Activated T-cell treated with anti-CD3 and anti-CD28 coated beads for 48 hours (primary cell): Measurements from ENCODE around the gene SBF2.

Experiments used
- DNase-seq: peaks from one replicate; pipeline ENCODE4 v3.0.0-alpha.2; 2020; ENCODE audit warnings: low read depth

SBF2 gene

DNA sequence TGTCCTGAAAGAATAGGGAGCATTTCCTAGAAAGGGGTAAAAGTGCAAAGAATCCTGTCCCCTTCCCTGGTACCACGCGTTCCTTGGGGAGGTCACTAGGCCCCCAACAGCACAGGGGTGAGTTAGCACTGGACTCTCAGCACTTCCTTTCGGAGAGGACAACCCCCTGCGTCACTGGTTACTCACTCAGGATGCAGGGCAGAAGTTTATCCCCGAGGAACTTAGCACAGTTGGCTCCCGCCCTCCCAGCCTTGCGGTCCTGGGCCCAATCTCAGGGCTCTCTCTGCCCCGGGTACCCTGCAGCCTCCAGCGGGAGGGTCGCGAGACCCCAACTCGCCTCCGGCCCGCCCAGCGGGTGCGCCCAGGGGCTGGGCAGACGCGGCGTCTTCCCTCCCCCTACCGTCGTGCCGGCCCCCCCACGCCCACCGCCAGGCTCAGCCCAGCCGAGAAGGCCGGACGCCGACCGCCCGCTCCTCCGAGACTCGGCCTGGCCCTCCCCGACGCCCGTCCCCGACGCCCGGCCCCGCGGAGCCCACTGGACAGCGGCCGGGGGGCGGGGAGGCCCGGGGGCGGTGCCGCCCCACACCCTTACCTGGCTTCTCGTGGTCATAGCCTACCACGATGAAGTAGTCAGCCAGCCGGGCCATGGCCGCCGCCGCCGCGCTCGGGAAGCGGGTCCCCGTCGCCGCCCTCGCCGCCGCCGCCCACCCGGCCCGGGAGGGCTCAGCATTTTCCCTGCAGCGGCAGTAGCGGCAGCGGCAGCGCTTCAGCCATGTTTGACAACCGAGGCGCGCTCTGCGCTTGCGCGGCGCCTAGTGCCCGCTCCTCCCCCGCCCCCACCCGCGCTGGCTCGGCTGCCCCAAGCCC lies at the start of gene SBF2:
SBF2 (minus strand) TSS at position 797 of the 867 bp plus-strand sequence; CDS start at position 647, 150 bp downstream.
- DNase-seq: peak; percentile 76

DNA sequence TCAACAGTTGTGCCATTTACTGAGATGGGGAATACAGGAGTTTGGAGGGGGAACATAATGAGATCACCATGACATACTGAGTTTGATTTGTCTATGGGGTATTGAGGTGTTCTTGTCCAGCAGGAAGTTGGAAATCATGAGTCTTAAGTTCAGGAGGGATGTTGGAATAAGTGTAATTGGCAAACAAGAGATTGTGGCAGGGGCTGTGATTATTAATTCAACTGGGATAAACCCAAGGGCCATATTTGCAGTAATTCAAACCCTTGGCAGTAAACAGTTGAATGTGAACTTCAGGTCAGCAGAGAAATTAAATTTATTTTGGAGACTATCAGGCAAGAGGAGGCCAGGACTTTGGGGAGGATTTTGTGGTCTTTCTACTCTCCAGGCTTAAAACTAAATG lies 44.3 kb upstream of the SBF2 start:
- no peak for DNase-seq

DNA sequence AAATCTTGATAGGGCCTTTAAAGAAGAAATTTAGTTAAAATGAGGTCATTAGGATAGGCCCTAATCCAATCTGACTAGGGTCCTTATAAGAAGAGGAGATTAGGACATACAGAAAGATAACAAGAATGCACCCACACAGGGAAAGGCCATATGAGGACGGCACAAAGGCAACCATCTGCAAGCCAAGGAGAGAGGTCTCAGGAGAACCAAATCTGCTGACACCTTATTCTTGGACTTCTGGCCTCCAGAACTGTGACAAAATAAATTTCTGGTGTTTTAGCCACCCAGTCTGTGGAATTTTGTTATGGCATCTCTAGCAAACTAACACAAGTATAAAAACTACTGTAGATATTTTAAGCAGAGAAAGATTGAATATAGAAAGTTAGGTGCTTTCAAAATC lies 39.5 kb upstream of the SBF2 start:
- DNase-seq: no peak

DNA sequence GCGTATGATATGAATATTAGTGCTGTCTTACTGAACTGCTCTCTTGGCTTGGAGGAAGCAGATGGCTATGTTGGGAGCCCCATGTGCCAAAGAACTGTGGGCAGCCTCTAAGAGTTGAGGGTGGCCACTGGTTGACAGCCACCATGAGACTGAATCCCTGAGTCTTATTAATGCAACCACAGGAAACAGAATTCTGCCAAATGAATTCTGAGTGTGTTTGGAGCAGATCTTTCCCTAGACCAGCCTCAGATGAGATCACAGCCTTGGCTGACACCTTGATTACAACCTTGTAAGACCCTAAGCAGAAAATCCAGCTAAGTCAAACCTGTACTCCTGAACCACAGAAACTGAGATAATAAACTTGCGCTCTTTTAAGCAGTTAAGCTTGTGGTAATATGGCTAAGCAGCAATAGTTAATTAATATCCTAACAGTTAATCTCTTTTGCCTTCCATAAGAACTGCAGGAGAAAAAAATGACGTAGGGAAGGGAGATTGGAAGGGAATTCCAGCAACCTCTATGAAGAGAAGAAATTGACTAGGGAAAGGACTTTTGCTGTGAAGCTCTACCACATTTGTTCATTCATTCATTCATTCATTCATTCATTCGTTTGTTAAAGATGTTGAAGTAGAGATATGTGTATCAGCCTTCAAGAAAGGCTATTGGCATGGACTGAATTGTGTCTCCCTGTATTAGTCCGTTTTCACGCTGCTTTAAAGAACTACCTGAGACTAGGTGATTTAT lies 37.7 kb upstream of the SBF2 start:
- no peak for DNase-seq

DNA sequence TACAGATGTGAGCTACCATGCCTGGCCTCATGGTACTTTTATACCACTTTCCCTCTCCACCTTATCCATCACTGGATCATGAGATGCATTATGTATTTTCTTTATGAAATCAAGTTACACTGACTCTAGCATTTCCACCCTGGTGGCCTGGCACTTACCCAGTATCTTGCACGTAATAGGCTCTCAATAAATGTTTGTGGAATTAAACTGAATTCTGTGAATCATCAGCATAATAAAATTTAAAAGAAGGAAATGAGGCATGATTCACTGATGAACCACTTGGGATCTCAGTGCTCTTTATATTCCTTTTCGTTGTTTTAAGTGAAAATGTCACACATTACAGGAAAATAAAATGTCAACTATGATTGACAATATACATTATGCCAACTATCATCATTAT lies 35.9 kb upstream of the SBF2 start:
- DNase-seq: no peak

DNA sequence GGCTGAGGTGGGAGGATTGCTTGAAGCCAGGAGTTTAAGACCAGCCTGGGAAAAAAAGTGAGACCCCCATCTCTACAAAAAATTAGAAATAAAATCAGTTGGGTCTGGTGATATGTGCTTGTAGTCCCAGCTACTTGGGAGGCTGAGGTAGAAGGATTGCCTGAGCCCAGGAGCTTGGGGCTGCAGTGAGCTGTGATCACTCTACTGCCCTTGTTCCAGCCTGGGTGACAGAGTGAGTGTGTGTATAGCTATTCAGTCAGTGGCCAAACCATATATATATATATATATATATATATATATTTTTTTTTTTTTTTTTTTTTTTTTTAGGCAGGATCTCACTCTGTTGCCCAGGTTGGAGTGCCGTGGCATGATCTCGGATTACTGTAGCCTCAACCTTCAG lies 35.3 kb upstream of the SBF2 start:
- no peak for DNase-seq

DNA sequence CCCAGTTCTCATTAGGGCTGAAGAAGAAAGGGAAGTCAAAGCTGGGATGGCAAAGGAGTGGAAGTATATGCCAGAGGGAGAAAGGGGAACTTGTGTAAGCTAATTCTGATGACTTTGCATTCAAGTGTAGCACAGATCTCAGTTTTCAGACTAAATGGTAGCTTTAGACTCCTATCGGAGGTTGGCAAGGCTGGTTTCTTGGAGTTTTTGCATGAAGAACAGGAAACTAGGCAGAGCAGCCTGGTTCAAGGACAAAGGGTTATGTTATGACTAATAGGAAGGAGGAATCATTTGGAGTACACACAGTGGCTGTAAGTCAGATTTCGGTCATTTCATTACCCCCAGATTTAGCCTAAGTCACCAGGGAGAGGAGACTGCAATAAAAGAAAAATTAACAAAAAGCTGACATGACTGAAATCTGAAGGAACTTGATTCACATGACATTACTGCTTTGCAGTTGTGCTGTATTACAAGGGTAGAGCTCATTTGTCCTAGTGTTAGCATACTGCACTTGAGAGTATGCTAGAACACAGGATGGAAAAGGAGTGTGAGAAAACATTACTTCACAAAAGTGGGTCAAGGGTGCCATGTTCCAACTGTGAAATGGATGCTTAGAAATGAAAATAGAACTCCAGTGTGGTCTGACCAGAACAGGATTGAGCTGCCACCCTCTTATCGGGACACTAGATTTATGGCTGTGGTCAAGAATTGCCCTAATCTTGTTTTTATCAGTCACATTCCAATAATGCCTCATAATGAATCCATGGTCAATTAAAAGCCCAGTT lies 34.5 kb upstream of the SBF2 start:
- DNase-seq: no peak

DNA sequence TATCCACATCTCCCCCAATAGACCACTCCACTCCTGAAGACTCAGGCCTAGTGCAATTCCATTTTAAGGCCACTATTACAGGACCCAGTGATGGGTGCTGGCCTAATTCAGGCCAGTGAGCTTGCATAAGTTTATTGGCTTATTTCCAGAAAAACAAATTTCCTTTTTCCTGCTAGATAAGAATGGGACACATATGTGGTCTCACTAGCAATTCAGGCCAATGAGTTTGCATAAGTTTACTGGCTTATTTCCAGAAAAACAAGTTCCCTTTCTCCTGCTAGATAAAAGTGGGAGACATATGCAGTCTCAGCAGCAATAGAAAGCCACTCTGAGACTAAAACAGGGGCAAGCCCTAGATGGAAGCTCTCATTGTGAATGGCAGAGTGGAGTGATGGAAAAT lies 33.2 kb upstream of the SBF2 start:
- DNase-seq: no peak

DNA sequence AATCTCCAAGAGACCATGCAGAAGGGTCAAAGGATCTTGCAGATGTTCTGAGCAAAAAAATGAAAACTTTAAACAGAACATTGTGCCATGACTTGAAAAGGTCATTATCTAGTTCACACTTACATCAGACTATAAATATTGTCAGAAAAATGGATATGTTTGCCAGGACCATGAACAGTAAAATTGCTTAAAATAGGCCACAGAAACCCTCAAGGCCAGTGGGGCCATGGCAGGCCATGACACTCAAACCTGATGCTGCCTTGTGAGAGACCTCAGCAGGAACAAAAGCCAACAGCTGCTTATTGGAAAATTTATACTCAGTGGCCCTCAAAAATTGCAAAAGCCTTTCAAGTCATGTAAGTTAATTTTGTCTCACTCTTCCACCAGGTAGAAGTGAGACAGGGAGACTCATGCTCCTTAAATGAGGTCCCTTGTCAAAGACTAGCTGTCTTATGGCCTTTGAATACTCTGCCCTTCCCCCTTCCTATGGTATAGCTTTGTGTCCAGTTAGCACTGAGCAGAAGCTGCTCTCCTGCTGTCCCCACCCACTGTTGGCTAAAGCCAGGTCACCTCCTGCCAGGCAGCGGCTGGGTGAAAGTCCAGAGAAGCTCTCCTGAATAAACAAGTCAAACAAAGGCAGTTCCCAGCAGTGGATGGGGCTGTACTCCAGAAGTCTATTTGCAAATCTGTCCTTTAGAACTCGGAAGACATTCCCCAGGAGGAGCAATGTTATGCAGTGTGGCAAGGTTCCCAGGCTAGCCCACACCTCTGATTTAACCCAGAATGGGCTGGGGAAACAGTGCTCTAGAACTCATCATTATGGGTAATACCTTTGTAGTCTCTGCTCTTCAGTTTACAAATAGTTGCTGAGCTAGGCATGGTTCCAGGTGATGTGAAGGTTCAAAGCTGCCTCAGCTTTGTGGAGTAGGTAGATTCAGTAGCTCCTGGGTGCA lies 32.3 kb upstream of the SBF2 start:
- no peak for DNase-seq

DNA sequence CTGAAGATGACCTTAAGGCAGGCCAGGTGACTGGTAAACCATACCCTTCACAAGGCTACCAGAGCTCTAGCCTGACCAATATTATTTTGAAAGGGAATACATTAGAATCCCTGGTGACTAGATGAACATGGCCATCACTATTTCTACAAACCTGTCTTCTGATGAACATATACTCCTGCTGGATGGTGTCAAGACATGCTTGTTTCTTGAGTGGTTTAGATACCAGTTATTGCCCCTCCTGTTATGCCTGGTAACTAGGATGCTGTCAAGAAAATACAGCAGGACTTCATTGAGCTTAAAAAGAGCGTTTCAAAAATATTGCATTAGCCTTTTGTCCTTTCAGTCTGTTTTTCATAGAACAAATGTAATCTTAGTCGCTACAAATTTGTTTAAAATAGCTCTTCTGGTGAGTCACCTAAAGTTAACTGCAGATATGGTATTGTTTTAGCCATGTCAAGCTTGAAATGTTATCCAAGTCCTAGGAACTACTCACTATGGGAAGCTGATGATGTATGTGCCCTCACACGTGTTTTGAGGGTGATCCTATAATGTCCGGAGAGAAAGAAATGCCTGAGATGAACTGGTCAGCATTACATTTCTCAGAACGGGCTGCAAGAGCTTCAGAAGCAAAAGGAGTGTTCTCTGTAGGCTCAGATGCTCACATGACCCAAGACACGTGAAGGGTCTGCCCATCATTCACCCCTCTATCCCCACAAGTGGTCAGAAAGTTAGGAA lies 31.4 kb upstream of the SBF2 start:
- DNase-seq: no peak

DNA sequence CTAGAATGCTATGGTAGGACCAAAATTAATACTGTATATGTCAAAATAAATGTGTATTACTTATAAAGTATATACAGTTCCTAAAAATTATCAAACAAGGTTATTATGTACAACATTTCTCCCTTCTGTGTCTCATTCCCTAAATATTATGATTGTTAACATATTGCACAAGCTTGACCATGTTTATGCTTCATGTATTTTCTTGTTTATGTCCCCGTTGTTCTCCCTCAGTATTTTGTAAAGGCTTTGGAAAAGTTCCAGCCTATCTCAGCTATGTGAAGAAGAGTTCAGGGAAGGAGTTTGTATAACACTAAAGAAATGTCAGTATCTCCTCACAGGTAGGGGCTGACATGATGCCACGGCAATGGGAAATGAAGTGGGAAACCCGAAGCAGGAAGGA lies 30.5 kb upstream of the SBF2 start:
- no peak for DNase-seq

DNA sequence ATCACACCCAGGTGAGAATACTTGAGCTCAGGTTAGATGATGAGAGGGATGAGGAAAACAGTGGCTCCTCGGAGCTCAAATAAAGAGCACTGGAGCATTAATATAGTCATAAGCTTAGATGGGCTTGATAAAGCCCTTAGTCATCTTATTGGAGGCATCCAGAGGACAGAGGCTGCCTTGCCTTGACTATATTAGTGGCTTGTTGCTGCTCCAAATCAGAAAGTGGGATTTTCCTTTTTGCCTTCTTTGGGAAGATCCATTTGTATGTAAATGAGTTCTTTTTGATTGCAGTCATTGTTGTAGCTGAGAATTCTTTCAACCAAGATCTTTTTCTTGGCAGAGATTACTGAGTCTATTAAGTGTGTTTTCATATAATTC lies 29.8 kb upstream of the SBF2 start:
- no peak for DNase-seq

DNA sequence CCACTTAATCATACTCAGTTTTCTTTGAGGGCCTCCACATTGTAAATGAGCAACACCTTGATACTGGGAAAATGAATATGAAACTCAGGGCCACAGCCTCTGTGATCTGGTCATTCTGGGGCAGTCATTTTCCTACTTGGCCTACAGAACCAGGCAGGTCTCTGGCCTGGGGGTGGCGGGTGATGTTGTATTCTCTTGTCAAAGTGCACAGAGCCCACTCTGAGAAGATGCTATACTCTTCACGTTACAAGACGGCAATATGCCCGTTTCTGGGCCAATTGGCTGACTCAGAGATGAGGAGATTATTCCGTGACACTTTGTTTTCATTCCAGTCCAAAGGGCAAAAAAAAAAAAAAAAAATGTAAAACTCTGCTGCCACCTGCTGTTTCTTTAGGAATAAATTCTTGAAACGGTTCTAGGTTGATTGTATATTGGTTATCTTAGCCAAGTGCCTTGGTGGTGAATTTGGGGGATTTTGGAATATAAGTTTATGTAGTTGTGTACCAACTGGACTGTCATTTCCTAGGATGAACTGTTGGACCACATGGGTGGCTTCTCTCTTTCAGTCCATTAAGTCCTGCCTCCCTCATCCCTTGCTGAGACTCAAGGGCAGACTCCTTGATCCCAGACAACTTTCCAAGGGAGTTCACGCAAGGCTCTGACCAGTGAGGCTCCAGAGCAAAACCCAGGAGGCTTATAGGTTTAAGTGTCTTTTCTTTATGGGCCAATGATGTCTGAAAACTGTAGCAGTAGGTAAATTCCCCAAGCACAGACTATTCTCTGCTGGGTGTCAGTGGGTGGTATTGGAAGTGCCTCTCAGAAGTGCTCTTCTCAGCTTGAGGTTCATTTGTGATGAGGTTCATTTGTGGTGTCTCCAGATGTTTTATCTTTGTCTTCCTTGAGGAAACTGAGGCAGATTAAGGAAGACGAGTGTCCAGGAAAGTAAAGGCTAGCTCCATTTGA lies 29.1 kb upstream of the SBF2 start:
- DNase-seq: no peak

DNA sequence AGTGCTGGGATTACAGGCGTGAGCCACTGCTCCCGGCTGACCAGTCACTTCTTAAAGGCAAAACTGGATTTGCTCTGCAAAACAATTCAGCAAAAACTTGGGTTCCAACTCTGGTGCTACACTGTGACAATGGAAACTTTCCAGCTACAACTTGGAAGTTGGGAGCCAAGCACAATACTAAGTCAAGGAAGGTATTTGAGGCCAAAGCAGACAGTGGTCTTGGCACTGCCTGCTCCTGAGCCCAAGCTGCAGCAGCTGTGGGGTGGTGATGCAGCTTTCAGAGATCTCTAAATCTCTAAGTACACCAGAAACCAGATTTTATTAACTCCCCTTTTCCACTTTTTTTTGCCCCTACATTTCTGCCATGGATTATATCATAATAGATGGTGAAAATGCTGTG lies 28.4 kb upstream of the SBF2 start:
- no peak for DNase-seq

DNA sequence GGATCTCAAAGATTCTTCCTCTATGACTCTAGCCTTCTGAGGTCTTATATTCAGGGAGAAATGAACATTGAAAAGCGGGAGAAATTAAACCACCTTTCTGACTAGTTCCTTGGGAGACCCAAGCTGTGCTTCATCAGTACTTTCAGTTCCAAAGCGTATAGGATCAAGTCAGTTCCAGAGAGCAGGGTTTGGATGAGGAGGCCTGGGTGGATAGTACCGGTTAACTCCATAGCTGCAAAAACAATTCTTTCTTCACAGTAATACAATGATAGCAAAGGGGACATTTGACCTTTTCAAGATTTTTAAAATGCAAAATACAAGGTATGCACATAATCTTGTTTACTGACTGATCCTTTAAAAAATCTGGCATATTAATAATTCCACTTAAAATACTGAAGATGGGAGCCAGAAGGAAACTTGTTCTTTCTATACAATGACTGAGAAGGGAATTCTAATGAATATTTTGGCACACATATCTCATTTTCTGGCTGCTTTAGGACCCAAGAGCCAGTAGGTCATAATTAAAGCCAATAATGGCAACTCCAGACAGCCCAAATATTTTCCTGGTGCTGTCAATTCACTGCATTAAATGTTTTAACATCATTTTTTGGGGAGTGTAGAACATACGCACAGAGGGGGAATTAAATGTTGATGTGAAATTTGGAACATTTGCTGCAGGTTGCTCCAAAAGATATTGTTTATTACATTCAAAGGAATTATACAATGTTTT lies 26.9 kb upstream of the SBF2 start:
- DNase-seq: no peak

DNA sequence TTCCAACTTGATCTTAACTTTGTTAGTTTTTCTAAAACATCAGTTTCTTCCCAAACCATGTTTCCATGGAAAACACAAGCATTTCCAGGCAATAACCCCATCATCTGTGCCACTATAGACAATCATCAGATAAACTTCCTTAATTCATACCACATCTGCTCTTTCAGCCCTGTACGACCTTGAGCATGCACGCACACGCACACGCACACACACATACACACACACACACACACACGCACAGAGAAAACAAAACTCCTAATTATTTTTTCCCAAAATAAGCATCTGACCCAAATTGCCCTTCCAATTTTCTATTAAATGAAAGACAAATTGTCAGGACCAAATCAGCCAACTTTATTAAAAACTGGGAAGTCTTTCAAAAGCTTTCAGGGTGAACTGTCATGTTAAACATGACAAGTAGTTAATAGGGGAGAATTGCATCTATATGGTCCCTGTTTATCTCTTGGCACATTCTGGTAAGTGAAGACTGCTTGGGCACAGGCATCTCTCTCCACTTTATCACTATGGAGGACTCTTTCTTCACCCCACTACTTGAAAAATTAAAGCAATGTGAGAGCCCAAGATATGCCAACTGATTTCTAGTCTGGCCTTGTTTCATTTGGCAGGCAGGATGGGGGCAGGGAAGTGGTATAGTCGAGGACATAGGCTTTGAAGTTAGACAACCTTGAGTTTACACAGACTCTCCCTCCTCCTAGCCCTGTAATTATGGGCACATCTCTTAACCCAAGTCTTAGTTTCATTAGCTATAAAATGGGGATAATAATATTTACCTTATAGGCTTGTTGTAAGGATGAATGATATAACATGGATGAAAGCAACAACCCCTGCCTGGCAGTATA lies 25.9 kb upstream of the SBF2 start:
- no peak for DNase-seq

DNA sequence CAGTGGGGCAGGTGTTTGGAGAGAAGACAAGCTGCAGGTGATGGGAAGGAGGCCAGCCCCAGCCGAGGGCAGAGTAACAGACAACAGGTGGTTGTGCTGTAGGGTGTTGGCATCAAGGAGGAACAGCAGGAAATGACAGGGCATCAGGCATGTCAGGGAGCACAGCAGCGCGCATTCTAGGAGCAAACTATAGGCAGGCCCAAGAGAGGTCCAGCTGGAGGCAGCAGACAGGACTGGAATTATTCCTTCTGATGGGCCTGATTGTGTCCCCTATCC lies 24.4 kb upstream of the SBF2 start:
- no peak for DNase-seq

DNA sequence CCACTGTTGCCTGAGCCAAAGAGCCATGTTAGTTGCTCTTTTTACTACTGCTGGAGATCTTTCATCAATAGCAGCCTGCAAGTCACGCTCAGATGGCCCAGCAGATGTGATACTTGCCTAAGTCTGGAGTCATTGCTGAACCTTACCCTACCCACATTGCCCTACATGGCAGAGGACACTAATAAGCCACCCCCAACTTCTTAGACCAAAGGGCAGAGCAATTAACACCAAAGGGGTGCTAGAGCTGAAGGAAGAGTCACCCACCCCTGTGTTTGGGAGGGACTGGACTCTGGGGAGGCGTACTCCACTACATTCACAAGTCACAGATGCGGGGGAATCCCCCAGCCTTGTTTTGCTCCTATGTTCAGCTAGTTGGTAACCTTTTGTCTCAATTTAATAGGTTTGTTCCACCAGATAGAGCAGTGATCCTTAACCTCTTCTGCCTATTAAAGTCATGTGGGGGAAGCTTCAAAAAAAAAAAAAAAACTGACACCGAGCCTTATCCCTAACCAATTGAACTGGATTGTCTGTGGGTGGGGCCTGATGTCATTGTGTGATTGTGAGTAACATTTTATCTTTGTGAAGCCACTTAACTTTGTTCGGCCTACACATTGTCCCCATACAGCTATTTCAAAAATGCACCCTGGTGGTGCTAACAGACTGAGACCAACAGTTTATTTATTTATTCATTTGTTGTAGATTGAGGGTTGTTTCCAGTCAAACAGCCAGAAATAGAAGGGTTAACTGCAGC lies 23.9 kb upstream of the SBF2 start:
- no peak for DNase-seq
